Smooth muscle cell of bladder (primary cell): Measurements from ENCODE around the gene KRTAP10-5. TPM values are rescaled to one million over a fixed set of nuclear protein-coding genes. Genes with fewer than 3 reads are reported as not detected.

ENCODE experiments used
- total RNA-seq: library from RNA; depleted of rRNA; stranded (reverse); fragments of >200 nt; gene quantifications from 2 replicates; pipeline ENCODE4 v1.2.3, GENCODE V29; 2014

The KRTAP10-5 gene
- total RNA-seq = not detected in 2 replicates

GRCh38 chr21:44580231-44580821 is at the start of gene KRTAP10-5:
Gene KRTAP10-5 (minus strand): TSS chr21:44580604. CDS start chr21:44580578, 26 bp downstream.

GRCh38 chr21:44626673-44627143 is 46.3 kb upstream of the KRTAP10-5 start, which contains the start of gene KRTAP10-9:
Gene KRTAP10-9 (plus strand): TSS chr21:44627093. CDS start chr21:44627172, 79 bp downstream.

GRCh38 chr21:44612029-44612486 is 31.7 kb upstream of the KRTAP10-5 start, which contains the start of gene KRTAP10-8:
Gene KRTAP10-8 (plus strand): TSS chr21:44612079. CDS start chr21:44612101, 22 bp downstream.

GRCh38 chr21:44600118-44600978 is 19.9 kb upstream of the KRTAP10-5 start, which contains the start of gene KRTAP10-7:
Gene KRTAP10-7 (plus strand): TSS chr21:44600597. CDS start chr21:44600622, 25 bp downstream.

GRCh38 chr21:44592446-44593311 is 12.3 kb upstream of the KRTAP10-5 start, which contains the start of gene KRTAP10-6:
Gene KRTAP10-6 (minus strand): TSS chr21:44592505. CDS start chr21:44592484, 21 bp downstream.

GRCh38 chr21:44573630-44574456 is 6.6 kb downstream of the KRTAP10-5 start, which contains the start of gene KRTAP10-4:
Gene KRTAP10-4 (plus strand): TSS chr21:44573729. CDS start chr21:44573759, 30 bp downstream.

GRCh38 chr21:44558695-44559094 is 21.7 kb downstream of the KRTAP10-5 start, which contains the start of gene KRTAP10-3:
Gene KRTAP10-3 (minus strand): TSS chr21:44558795. CDS start chr21:44558715, 80 bp downstream.

GRCh38 chr21:44551340-44551961 is 29.0 kb downstream of the KRTAP10-5 start, which contains the start of gene KRTAP10-2:
Gene KRTAP10-2 (minus strand): TSS chr21:44551505. CDS start chr21:44551458, 47 bp downstream.

GRCh38 chr21:44539991-44540666 is 40.3 kb downstream of the KRTAP10-5 start, which contains the start of gene KRTAP10-1:
Gene KRTAP10-1 (minus strand): TSS chr21:44540195. CDS start chr21:44540150, 45 bp downstream.

Other genes starting within 250 kb of the KRTAP10-5 start
- 9.2 and 11.7 TPM in 2 replicates for gene CFAP410, start 241.2 kb downstream of the KRTAP10-5 start, total RNA-seq
- gene TRPM2, start 227.0 kb downstream of the KRTAP10-5 start, total RNA-seq = under 0.01 TPM in 2 replicates
- under 0.01 and 0.14 TPM in 2 replicates for gene LRRC3, start 125.1 kb downstream of the KRTAP10-5 start, total RNA-seq
- gene KRTAP10-1, start 40.4 kb downstream of the KRTAP10-5 start, total RNA-seq = not detected in 2 replicates
- gene KRTAP10-2, start 29.1 kb downstream of the KRTAP10-5 start, total RNA-seq = not detected in 2 replicates
- not detected in 2 replicates for gene KRTAP10-3, start 21.8 kb downstream of the KRTAP10-5 start, total RNA-seq
- gene KRTAP10-4, start 6.9 kb downstream of the KRTAP10-5 start, total RNA-seq = not detected in 2 replicates
- not detected in 2 replicates for gene KRTAP10-6, start 11.9 kb upstream of the KRTAP10-5 start, total RNA-seq
- gene KRTAP10-7, start 20.0 kb upstream of the KRTAP10-5 start, total RNA-seq = not detected in 2 replicates
- not detected in 2 replicates for gene KRTAP10-8, start 31.5 kb upstream of the KRTAP10-5 start, total RNA-seq
- not detected in 2 replicates for gene KRTAP10-9, start 46.5 kb upstream of the KRTAP10-5 start, total RNA-seq
- not detected in 2 replicates for gene KRTAP10-10, start 56.8 kb upstream of the KRTAP10-5 start, total RNA-seq
- not detected in 2 replicates for gene KRTAP10-11, start 65.8 kb upstream of the KRTAP10-5 start, total RNA-seq
- not detected in 2 replicates for gene KRTAP12-4, start 74.1 kb upstream of the KRTAP10-5 start, total RNA-seq
- not detected in 2 replicates for gene KRTAP12-3, start 77.3 kb upstream of the KRTAP10-5 start, total RNA-seq
- gene KRTAP12-2, start 86.3 kb upstream of the KRTAP10-5 start, total RNA-seq = not detected in 2 replicates
- not detected in 2 replicates for gene KRTAP12-1, start 101.6 kb upstream of the KRTAP10-5 start, total RNA-seq
- not detected in 2 replicates for gene KRTAP10-12, start 116.6 kb upstream of the KRTAP10-5 start, total RNA-seq
- not detected in 2 replicates for gene TSPEAR, start 131.0 kb upstream of the KRTAP10-5 start, total RNA-seq
- 45.4 and 85.0 TPM in 2 replicates for gene UBE2G2, start 221.2 kb upstream of the KRTAP10-5 start, total RNA-seq
- 64.4 and 67.0 TPM in 2 replicates for gene SUMO3, start 237.5 kb upstream of the KRTAP10-5 start, total RNA-seq